Large intestine (tissue), 3 donors: ENCODE data around the gene ARHGEF11. TPM values are rescaled to one million over a fixed set of nuclear protein-coding genes. Genes with fewer than 3 reads are reported as not detected.

ENCODE experiments used
- DNase-seq, 2 donors: peaks; one replicate each; pipeline versions ENCODE4 v3.0.0 to v3.0.0-alpha.2; 2013
- H3K27ac ChIP-seq: one replicate; pipeline ENCODE4 v1.5.1; 2013; ENCODE audit warnings: low read length
- H3K27me3 ChIP-seq: 2 replicates; pipeline ENCODE4 v1.6.1; 2013; ENCODE audit warnings: low read length; ENCODE audit not compliant: control insufficient read depth, insufficient read depth
- H3K36me3 ChIP-seq: 2 replicates; pipeline ENCODE4 v1.6.1; 2013; ENCODE audit warnings: low read length; ENCODE audit not compliant: control insufficient read depth, insufficient read depth
- H3K4me1 ChIP-seq: one replicate; pipeline ENCODE4 v1.6.1; 2013; ENCODE audit warnings: low read length; ENCODE audit not compliant: control insufficient read depth, insufficient read depth
- H3K4me3 ChIP-seq: one replicate; pipeline ENCODE4 v1.5.1; 2013; ENCODE audit warnings: low read length
- H3K9me3 ChIP-seq: one replicate; pipeline ENCODE4 v1.6.1; 2013; ENCODE audit warnings: mild to moderate bottlenecking, low read depth, low read length, moderate library complexity; ENCODE audit not compliant: control insufficient read depth
- WGBS: methylation state at CpG from one replicate; pipeline ENCODE4 v1.1.5; 2013; ENCODE audit warnings: low lambda C conversion rate; ENCODE audit not compliant: insufficient coverage; 5-methylcytosine and 5-hydroxymethylcytosine counted together
- polyA plus RNA-seq: library from polyadenylated mRNA; unstranded; fragments of 120-200 nt; gene quantifications from one replicate; pipeline ENCODE4 v1.2.1, GENCODE V29; 2013

ARHGEF11 gene
- polyA plus RNA-seq, 1 donor: 34.0 TPM

DNA sequence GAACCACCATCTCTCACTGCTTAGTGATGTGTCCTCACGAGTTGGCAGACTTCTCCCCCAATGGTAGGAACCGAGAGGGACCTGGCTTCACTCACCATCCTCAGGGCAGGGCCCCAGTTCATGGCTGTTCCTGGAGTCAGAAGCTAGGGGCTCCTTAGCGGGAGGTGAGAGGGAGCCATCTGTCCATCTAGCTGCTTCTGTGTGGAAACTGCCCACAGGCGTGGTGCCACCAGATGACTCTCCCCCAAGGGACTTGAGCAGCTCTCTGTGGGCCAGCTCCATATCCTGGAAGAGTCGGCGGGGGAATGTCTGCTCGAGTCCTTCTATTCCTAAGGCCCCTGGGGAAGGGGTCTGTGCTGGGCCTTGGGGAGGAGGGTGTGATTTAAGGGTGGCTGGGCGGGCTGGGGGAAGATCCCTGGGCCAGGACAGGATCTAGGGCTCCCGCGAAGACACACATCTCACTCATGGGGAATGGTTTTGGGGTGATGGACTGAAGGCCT, 108.8 kb downstream of the ARHGEF11 start:
- WGBS: no CpG with 5 or more reads among the region's 10 CpGs
- no peak overlapping the region for H3K4me3 ChIP-seq
- H3K36me3 ChIP-seq: peaks cover 78% of the 10 kb centered on the region

DNA sequence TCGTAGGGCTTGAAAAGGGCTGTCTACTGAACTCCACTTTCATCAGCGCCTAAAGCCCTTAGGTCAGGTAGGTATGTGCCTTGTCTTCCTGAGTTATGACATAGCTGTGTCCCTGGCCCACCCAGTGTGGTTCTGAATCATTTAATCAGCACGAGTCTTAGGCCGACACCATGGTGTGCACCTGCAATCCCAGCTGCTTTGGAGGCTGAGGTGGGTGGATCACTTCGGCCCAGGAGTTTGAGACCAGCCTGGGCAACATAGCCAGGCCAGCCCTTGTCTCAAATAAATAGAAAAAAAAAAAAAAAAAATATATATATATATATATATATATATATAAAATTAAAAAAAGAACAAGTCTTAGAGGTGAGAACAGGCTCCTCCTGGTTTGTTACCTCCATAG, 109.4 kb downstream of the ARHGEF11 start:
- Histone ChIP-seq H3K27me3 (no peaks in the 10 kb centered on the region), H3K4me1 (no peaks in the 10 kb centered on the region), H3K36me3 (peaks cover 73% of the 10 kb centered on the region), H3K27ac (no peak overlapping the region), H3K9me3 (no peaks in the 10 kb centered on the region), H3K4me3 (no peak overlapping the region)
- no CpG with 5 or more reads among the region's 5 CpGs for WGBS
- no peak for DNase-seq

More for the DNA sequence above, 108.8 kb downstream of the ARHGEF11 start:
- no peak overlapping the region for H3K27ac ChIP-seq
- no peaks in the 10 kb centered on the region for H3K9me3 ChIP-seq
- no peaks in the 10 kb centered on the region for H3K27me3 ChIP-seq
- DNase-seq: no peak
- no peaks in the 10 kb centered on the region for H3K4me1 ChIP-seq

DNA sequence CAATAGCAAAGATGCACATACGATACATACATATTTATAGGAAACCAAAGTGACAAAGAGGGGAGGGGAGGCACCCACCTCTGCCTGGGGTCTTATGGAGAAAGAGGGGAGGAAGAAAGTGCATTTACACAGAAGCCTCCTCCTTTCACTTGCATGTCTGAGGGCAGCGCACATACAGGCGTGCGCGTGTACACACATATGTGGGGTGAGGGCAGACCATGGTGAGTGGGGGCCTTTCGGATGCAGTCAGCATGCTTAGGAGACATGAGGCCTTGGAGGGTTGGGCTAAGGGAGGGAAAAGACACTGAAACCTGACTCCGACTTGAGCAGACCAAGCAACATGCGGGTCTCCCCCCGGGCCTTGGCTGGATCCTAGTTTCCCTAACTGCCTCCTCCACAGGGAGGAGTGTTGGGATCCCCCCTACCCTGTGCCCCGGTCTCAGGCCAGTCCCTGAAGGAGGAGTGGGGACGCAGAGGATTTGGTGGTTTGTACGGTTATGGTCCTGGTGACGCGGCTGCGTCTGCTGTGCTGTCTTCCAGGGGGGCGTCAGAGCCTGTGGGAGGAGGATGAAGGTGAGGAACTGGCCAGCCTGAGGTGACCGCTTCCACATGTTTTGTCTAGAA, 109.9 kb downstream of the ARHGEF11 start:
- peaks cover 67% of the 10 kb centered on the region for H3K36me3 ChIP-seq
- no peak overlapping the region for H3K4me3 ChIP-seq
- peaks cover under 1% of the 10 kb centered on the region for H3K27me3 ChIP-seq
- H3K4me1 ChIP-seq: no peaks in the 10 kb centered on the region
- H3K9me3 ChIP-seq: no peaks in the 10 kb centered on the region
- H3K27ac ChIP-seq: no peak overlapping the region
- no peak for DNase-seq
- WGBS: no CpG with 5 or more reads among the region's 17 CpGs

DNA sequence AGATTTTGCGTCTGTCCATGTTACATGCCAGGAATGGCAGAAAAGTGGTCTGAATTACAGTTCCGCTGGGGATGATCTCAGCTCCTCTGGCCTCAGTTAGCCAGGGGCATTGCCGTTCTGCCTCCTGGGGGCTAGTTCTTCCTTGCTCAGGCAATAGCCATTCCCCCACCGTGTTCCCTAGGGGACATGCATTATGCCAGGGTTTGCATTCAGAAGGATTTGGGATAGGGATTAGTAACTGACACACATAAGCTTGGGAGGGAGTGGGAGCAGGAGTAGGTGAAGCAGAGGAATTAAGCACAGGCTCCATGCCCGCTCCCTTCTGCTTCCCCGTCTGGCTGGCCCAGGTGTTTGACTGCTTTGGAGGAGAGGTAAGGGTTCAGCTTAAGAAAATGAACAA, 112.4 kb downstream of the ARHGEF11 start:
- no peak overlapping the region for H3K4me3 ChIP-seq

DNA sequence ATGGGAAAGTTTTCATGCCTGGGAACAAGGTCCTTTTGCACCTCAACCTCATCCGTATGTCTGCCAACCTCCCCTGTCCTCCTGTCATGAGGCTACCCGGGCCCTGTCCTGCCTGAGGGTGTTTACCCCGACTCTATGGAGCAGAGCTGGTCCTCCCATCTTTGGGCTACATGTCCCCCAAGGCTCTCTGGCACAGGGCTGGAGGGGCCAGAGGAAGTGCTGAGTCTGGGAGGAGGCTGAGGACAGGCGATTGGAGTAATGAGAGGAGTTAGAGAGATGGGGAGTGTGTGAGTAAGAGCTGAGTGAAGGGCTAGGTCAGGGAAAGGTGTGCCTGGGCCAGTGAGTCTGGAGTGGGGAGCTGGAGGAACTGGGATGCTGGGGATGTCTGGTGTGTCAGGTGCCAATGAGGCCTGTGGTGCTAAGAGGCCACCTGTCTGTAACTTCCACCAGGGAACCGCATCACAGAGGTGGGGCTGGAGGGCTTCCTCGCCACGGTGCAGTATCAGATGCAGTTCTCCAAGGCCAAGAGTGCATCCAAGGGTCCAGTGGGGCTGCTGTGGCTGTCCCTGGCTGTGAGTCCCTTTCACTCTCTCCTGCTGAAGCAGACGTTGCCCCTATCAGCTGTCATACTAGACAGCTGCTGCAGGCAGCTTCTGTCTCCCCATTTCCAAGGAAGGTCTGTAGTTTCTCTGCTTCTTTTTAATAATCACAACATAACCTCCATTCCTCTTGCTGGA, 113.4 kb downstream of the ARHGEF11 start:
- H3K36me3 ChIP-seq: peaks cover 33% of the 10 kb centered on the region
- H3K27ac ChIP-seq: no peak overlapping the region
- peaks cover 32% of the 10 kb centered on the region for H3K27me3 ChIP-seq
- no peak overlapping the region for H3K4me3 ChIP-seq
- H3K4me1 ChIP-seq: peaks cover 4% of the 10 kb centered on the region
- WGBS: no CpG with 5 or more reads among the region's 8 CpGs
- DNase-seq: no peak
- H3K9me3 ChIP-seq: no peaks in the 10 kb centered on the region

More for the DNA sequence above, 112.4 kb downstream of the ARHGEF11 start:
- H3K36me3 ChIP-seq: peaks cover 42% of the 10 kb centered on the region
- H3K4me1 ChIP-seq: no peaks in the 10 kb centered on the region
- 100% methylated on average over 1 of the region's 6 CpGs for WGBS
- H3K27me3 ChIP-seq: peaks cover 22% of the 10 kb centered on the region
- DNase-seq: no peak
- H3K27ac ChIP-seq: no peak overlapping the region
- no peaks in the 10 kb centered on the region for H3K9me3 ChIP-seq

DNA sequence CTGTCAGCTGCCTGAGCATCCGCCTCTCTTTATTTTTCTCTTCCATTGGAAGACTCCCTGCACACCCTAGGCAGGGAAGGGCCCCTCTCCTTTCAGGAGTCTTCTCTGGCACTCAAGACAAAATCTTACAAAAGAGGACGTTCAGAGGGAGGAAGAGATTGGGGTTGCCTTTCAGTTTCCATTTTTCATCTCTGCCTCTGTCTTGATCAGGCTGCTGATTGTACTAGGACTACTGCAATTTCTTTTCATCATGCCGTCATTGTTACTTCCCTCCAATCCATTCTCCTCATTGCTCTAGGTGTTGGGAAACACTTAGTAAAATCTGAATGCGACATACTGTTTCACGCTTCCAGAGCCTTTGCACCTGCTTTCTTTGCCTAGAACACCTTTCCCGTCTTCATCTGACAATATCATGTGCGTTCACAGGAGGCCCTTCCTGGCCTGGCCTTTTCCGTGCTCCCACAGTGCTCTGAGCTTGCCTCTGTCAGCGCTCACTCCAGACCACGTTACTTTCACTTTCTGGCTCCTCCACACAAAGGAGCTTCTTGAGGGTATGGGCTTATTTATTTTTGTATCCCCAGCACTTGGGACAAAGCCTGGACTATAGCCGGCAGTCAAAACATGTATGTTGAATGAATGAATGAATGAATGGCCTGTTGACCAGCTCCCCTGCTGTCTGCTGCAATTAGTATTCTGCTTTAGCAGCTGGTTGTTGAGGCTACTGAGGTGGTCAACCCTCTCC, 114.2 kb downstream of the ARHGEF11 start:
- no peaks in the 10 kb centered on the region for H3K9me3 ChIP-seq
- peaks cover 4% of the 10 kb centered on the region for H3K4me1 ChIP-seq
- peaks cover 25% of the 10 kb centered on the region for H3K36me3 ChIP-seq
- no peak overlapping the region for H3K27ac ChIP-seq
- 82% methylated on average over 2 of the region's 11 CpGs for WGBS
- H3K4me3 ChIP-seq: no peak overlapping the region
- no peak for DNase-seq
- H3K27me3 ChIP-seq: peaks cover 39% of the 10 kb centered on the region

DNA sequence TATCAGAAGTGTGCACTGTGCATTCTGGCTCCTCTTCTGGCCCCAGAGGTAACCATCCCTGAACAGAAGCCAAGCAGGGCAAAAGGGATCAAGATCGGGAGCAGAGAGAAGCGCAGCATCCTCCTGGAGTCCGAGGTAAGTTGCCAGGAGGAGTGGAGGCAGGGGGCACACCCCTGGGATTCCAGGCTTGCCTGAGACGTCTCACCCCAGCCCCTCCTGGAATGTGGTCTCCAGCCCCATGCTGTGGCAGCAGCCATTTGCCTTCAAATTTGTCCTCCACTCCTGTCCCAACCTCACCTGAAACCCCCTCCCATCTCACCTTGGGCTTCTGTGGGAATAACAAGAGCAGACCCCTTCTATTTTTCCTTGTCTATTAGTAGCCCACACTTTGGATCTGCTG, 115.1 kb downstream of the ARHGEF11 start:
- peaks cover 18% of the 10 kb centered on the region for H3K36me3 ChIP-seq
- no CpG with 5 or more reads among the region's 4 CpGs for WGBS
- DNase-seq: no peak
- no peaks in the 10 kb centered on the region for H3K9me3 ChIP-seq
- H3K27ac ChIP-seq: no peak overlapping the region
- no peak overlapping the region for H3K4me3 ChIP-seq
- peaks cover 48% of the 10 kb centered on the region for H3K27me3 ChIP-seq
- H3K4me1 ChIP-seq: peaks cover 4% of the 10 kb centered on the region

DNA sequence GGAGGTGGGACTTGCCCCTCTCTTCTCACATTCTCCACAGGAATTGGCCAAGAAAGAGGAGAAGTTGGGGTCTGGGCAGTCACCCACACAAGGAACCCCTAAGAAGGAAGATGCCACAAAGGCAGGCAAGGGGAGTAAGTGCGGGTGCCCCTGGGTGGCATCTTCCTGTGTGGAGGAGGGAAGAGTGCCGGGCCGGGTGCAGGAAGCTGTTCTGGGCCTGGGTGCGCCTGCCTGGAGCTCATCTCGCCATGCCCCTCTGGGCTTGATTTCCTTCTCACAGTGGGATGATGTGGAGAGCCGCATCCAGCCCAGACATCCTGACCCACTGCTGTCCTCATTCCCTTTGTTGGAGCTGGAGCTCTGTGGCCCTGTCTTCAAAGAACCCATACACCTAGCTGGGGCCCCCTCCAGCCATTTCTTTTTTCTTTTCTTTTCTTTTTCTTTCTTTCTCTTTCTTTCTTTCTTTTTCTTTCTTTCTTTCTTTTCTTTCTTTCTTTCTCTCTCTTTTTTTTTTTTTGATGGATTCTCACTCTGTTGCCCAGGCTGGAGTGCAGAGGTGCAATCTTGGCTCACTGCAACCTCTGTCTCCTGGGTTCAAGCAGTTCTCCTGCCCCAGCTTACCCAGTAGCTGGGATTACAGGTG, 115.8 kb downstream of the ARHGEF11 start:
- Histone ChIP-seq H3K4me1 (peaks cover 4% of the 10 kb centered on the region), H3K4me3 (no peak overlapping the region), H3K27ac (no peak overlapping the region), H3K27me3 (peaks cover 56% of the 10 kb centered on the region), H3K36me3 (peaks cover 12% of the 10 kb centered on the region), H3K9me3 (no peaks in the 10 kb centered on the region)
- no peak for DNase-seq
- no CpG with 5 or more reads among the region's 6 CpGs for WGBS

DNA sequence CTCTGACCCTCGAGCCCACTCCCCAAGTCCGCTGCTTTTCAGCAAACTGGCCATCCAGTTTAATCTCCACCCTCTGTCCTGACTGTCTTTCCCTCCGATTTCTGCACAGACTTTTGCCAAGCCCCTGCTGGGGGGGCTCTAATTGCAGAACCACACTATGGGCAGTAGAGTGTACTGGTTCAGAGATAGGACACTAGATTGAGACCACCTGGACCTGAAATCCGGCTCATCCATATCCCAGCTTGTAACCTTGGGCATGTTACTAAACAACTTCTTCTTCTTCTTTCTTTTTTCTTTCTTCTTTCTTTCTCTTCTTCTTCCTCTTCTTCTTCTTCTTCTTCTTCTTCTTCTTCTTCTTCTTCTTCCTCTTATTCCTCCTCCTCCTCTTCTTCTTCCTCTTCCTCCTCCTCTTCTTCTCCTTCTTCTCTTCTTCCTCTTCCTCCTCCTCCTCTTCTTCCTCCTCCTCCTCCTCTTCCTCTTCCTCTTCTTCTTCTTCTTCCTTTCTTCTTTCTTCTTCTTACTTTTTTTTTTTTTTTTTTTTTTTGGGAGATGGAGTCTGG, 117.4 kb downstream of the ARHGEF11 start:
- H3K27me3 ChIP-seq: peaks cover 72% of the 10 kb centered on the region
- no peak overlapping the region for H3K4me3 ChIP-seq

More for the DNA sequence above, 117.4 kb downstream of the ARHGEF11 start:
- 40% methylated on average over 1 of the region's 4 CpGs for WGBS
- DNase-seq: no peak
- peaks cover 8% of the 10 kb centered on the region for H3K4me1 ChIP-seq
- H3K36me3 ChIP-seq: no peaks in the 10 kb centered on the region
- H3K27ac ChIP-seq: no peak overlapping the region
- peaks cover 4% of the 10 kb centered on the region for H3K9me3 ChIP-seq
